Neural crest cell (in vitro differentiated cells): Measurements from ENCODE around the gene SCN8A. TPM values are rescaled to one million over a fixed set of nuclear protein-coding genes. Genes with fewer than 3 reads are reported as not detected.
"Not testable (repeated sequence)": the region's sequence is repeated elsewhere in the genome, so short reads cannot be mapped to it uniquely, and the experiment has no call there.

Experiments used
- DNase-seq: peaks from one replicate; pipeline ENCODE4 v3.0.0; 2021; ENCODE audit warnings: low read depth, mixed read lengths, low spot score
- H3K27ac Mint-ChIP-seq: one replicate; pipeline ENCODE4 v1.8.0; 2021; ENCODE audit warnings: mild to moderate bottlenecking, mixed read lengths; ENCODE audit not compliant: unreplicated experiment
- H3K27me3 Mint-ChIP-seq: 2 replicates; pipeline ENCODE4 v1.8.0; 2021; ENCODE audit warnings: low read depth, mild to moderate bottlenecking, mixed read lengths
- H3K36me3 Mint-ChIP-seq: 2 replicates; pipeline ENCODE4 v1.8.0; 2021; ENCODE audit warnings: low read depth, mild to moderate bottlenecking, mixed read lengths
- H3K4me1 Mint-ChIP-seq: 2 replicates; pipeline ENCODE4 v1.8.0; 2021; ENCODE audit warnings: mixed read lengths
- H3K4me3 Mint-ChIP-seq: one replicate; pipeline ENCODE4 v1.8.0; 2021; ENCODE audit warnings: mild to moderate bottlenecking, mixed read lengths
- H3K9me3 Mint-ChIP-seq: 2 replicates; pipeline ENCODE4 v1.8.0; 2021; ENCODE audit warnings: mixed read lengths
- CTCF ChIP-seq: fragments of 200-600 bp; sonication (generic); conservative IDR thresholded peaks from 2 replicates; pipeline ENCODE4 v1.5.0; 2021; ENCODE audit warnings: antibody characterized with exemption, mild to moderate bottlenecking
- long read RNA-seq: library from polyadenylated mRNA; unstranded; transcript quantifications from one replicate; pipeline ENCODE4 v2.0.0, GENCODE V29; 2020
- total RNA-seq: library from RNA; stranded (reverse); gene quantifications from 2 replicates; pipeline ENCODE4 v1.2.1, GENCODE V29; 2021

SCN8A gene
- total RNA-seq, result 13.0 and 13.5 TPM in 2 replicates
- long read RNA-seq, partial matches to known transcripts, result 3 of 11 reads
- long read RNA-seq, other reads (novel, unspliced or antisense), result 8 of 11 reads

- Mint-ChIP-seq H3K9me3 (no peaks in the 10 kb centered on the region), H3K27me3 (peaks cover 7% of the 10 kb centered on the region), H3K4me3 (peak within 1 kb of the TSS; percentile 93), H3K4me1 (peaks cover 29% of the 10 kb centered on the region), H3K36me3 (no peaks in the 10 kb centered on the region), H3K27ac (no peak within 1 kb of the TSS)
- DNase-seq, result peak; percentile 70
- TF ChIP-seq CTCF, result no peak
Measured at GRCh38 chr12:51591016-51591901, at the start of gene SCN8A. SCN8A (plus strand) TSS chr12:51591233; CDS start chr12:51662818, 71,585 bp downstream.

- Mint-ChIP-seq H3K27me3 (peaks cover 9% of the 10 kb centered on the region), H3K9me3 (peaks cover 2% of the 10 kb centered on the region), H3K4me1 (peaks cover 3% of the 10 kb centered on the region), H3K27ac (no peak overlapping the region), H3K4me3 (no peak overlapping the region), H3K36me3 (no peaks in the 10 kb centered on the region)
- TF ChIP-seq CTCF, result no peak
- DNase-seq, result no peak
Measured at GRCh38 chr12:51546097-51546496, 44.9 kb upstream of the SCN8A start.

GRCh38 chr12:51547606-51548005, 43.4 kb upstream of the SCN8A start:
- Mint-ChIP-seq H3K9me3 (peaks cover 2% of the 10 kb centered on the region), H3K4me1 (peaks cover 3% of the 10 kb centered on the region), H3K36me3 (no peaks in the 10 kb centered on the region), H3K27ac (no peak overlapping the region), H3K27me3 (peaks cover 8% of the 10 kb centered on the region), H3K4me3 (no peak overlapping the region)
- TF ChIP-seq CTCF, result no peak
- DNase-seq, result no peak

DNA sequence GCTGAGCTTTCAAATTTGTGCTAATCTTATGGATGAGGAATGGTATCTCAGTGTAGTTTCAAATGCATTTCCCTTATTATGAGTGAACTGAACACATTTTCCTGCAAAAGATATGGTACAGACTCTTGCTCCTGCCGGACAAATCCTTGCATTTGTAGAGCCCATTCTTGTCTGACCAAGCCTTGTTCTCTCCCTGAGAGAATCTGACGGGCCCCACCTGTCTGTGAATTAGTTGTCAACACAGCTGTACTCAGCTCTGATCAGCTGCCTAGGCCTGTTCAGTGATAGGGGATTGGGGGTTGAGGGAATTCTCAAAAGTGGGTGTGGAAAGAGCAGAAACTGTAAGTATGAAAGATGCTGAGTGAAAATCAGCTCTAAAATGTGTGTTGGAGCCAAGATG, 42.8 kb upstream of the SCN8A start:
- Mint-ChIP-seq H3K9me3 (peaks cover 2% of the 10 kb centered on the region), H3K4me1 (peaks cover 3% of the 10 kb centered on the region), H3K36me3 (no peaks in the 10 kb centered on the region), H3K4me3 (no peak overlapping the region), H3K27ac (no peak overlapping the region), H3K27me3 (peaks cover 8% of the 10 kb centered on the region)
- TF ChIP-seq CTCF, result no peak
- DNase-seq, result no peak

GRCh38 chr12:51549637-51550036, 41.4 kb upstream of the SCN8A start:
- H3K9me3 Mint-ChIP-seq, result peaks cover 2% of the 10 kb centered on the region
- H3K4me1 Mint-ChIP-seq, result peaks cover 3% of the 10 kb centered on the region
- no peak overlapping the region for H3K4me3 Mint-ChIP-seq
- H3K36me3 Mint-ChIP-seq, result no peaks in the 10 kb centered on the region
- DNase-seq, result no peak
- no peaks in the 10 kb centered on the region for H3K27me3 Mint-ChIP-seq
- H3K27ac Mint-ChIP-seq, result no peak overlapping the region
- no peak for TF ChIP-seq CTCF

GRCh38 chr12:51568271-51569032, 22.6 kb upstream of the SCN8A start:
- not testable (repeated sequence) for H3K27ac Mint-ChIP-seq, H3K36me3 Mint-ChIP-seq, DNase-seq

More at GRCh38 chr12:51568271-51569032, 22.6 kb upstream of the SCN8A start:
- H3K4me1 Mint-ChIP-seq, H3K27me3 Mint-ChIP-seq, H3K9me3 Mint-ChIP-seq: not testable (repeated sequence)
- peak overlapping the region; percentile 51 for H3K4me3 Mint-ChIP-seq
